K562 (cell line): ENCODE results near the gene MAD1L1. TPM values are rescaled to one million over a fixed set of nuclear protein-coding genes. Genes with fewer than 3 reads are reported as not detected.

Experiments used
- ATAC-seq: fragments of 200-7000 bp; cut with Tn5 transposase; 3 replicates; pipeline ENCODE4 v1.9.1; 2020; ENCODE audit warnings: moderate library complexity
- BruUV-seq: library from RNA; stranded (reverse); fragments of 400-500 nt; replicated peaks from 2 replicates; lab custom pipeline; 2021; lab: Mats Ljungman, UMichigan
- CTCF ChIA-PET: fragments of 300-600 bp; formaldehyde crosslinking; extraction: SDS; loops from one replicate; lab custom pipeline; 2021; ENCODE audit warnings: low intra/inter-chr PET ratio; lab: Yijun Ruan, JAX
- POLR2A ChIA-PET: fragments of 300-600, 350-650 bp; sonication (Branson Sonifier 250); formaldehyde crosslinking; extraction: SDS; loops from one replicate; lab custom pipeline; 2021; ENCODE audit warnings: antibody characterized with exemption, inconsistent platforms; lab: Yijun Ruan, JAX
- DNase-seq, 4 experiments: peaks; one replicate each; pipeline versions ENCODE4 v3.0.0 to v3.0.0-alpha.2; 2011 to 2018; ENCODE audit warnings: low spot score in 3 of 4, mixed read lengths in 3 of 4; ENCODE audit errors: extremely low read depth in 1 of 4
- FAIRE-seq: peaks from 2 replicates; lab custom pipeline; 2011; peaks lifted over from hg19 to GRCh38; lab: Jason Lieb, UNC
- H2AFZ ChIP-seq: 2 replicates; pipeline ENCODE4 v1.6.0; 2011; ENCODE audit warnings: low read depth, low read length, control low read depth, inconsistent platforms
- H3K27ac ChIP-seq: fragments of 200-600 bp; 3 replicates; pipeline ENCODE4 v1.8.0; 2011; ENCODE audit warnings: low read depth, mild to moderate bottlenecking, control low read depth, inconsistent platforms, low read length, moderate library complexity, mixed read lengths; ENCODE audit errors: extremely low read depth
- H3K27me3 ChIP-seq, 2 experiments: fragments of 300-600 bp in 1 of 2; 2 replicates in 1 of 2; 3 replicates in 1 of 2; pipeline versions ENCODE4 v1.6.0 to v1.8.0; 2011; ENCODE audit warnings: inconsistent platforms in 2 of 2, low read length in 2 of 2, mild to moderate bottlenecking in 1 of 2, mixed read lengths in 1 of 2, moderate library complexity in 1 of 2; ENCODE audit not compliant: control insufficient read depth in 2 of 2, insufficient read depth in 2 of 2
- H3K36me3 ChIP-seq: fragments of 300-600 bp; 3 replicates; pipeline ENCODE4 v1.8.0; 2011; ENCODE audit warnings: mild to moderate bottlenecking, low read length, inconsistent platforms; ENCODE audit not compliant: control insufficient read depth, insufficient read depth
- H3K4me1 ChIP-seq, 2 experiments: fragments of 200-600 bp in 1 of 2; replicated peaks in 1 of 2; 2 replicates in 1 of 2; 3 replicates in 1 of 2; pipeline versions ENCODE4 v1.5.1 to v1.8.0; 2011; ENCODE audit warnings: inconsistent platforms in 2 of 2, low read length in 2 of 2, mild to moderate bottlenecking in 1 of 2, mixed read lengths in 1 of 2, moderate library complexity in 1 of 2; ENCODE audit not compliant: control insufficient read depth in 2 of 2, insufficient read depth in 2 of 2
- H3K4me2 ChIP-seq: 2 replicates; pipeline ENCODE4 v1.6.1; 2011; ENCODE audit warnings: low read length, control low read depth, inconsistent platforms, mixed read lengths; ENCODE audit not compliant: insufficient read depth
- H3K4me3 ChIP-seq: fragments of 200-600 bp; sonication (generic), shearing (Covaris generic); 2 replicates; pipeline ENCODE4 v1.5.1; 2016; ENCODE audit warnings: control low read depth, inconsistent platforms
- H3K79me2 ChIP-seq: fragments of 200-600 bp; 3 replicates; pipeline ENCODE4 v1.8.0; 2011; ENCODE audit warnings: low read length, inconsistent platforms; ENCODE audit not compliant: control insufficient read depth, insufficient read depth
- H3K9ac ChIP-seq, 2 experiments: 2 replicates each; pipeline versions ENCODE4 v1.6.0 to v1.6.1; 2011; ENCODE audit warnings: low read depth in 2 of 2, low read length in 2 of 2, control low read depth in 1 of 2, inconsistent platforms in 1 of 2, mild to moderate bottlenecking in 1 of 2, mixed read lengths in 1 of 2; ENCODE audit not compliant: insufficient read depth in 1 of 2
- H3K9me1 ChIP-seq: one replicate; pipeline ENCODE4 v1.6.0; 2011; ENCODE audit warnings: inconsistent platforms, mild to moderate bottlenecking, low read length, moderate library complexity; ENCODE audit not compliant: control insufficient read depth, insufficient read depth
- H3K9me3 ChIP-seq: replicated peaks from 2 replicates; pipeline ENCODE4 v1.5.1; 2011; ENCODE audit warnings: low read depth, low read length, inconsistent platforms; ENCODE audit not compliant: control insufficient read depth, insufficient read depth
- H4K20me1 ChIP-seq: replicated peaks from 2 replicates; pipeline ENCODE4 v1.6.1; 2011; ENCODE audit warnings: low read length, inconsistent platforms, mixed read lengths; ENCODE audit not compliant: control insufficient read depth, insufficient read depth
- ESRRA ChIP-seq: fragments of 450-650 bp; IDR thresholded peaks from 2 replicates; pipeline ENCODE4 v1.6.1; 2014; ENCODE audit warnings: low read depth, mild to moderate bottlenecking, moderate library complexity, borderline replicate concordance
- GTF2A2 ChIP-seq: IDR thresholded peaks from 2 replicates; pipeline ENCODE4 v1.6.1; 2016; ENCODE audit warnings: mild to moderate bottlenecking, missing genetic modification characterization, missing compliant biosample characterization
- HDAC2 ChIP-seq: fragments of 450-650 bp; IDR thresholded peaks from 2 replicates; pipeline ENCODE4 v1.6.1; 2016; ENCODE audit warnings: mild to moderate bottlenecking
- KDM1A ChIP-seq, 2 experiments: fragments of 450-650 bp; IDR thresholded peaks; 2 replicates each; pipeline ENCODE4 v1.6.1; 2016; ENCODE audit warnings: mild to moderate bottlenecking in 2 of 2
- MCM7 ChIP-seq, 2 experiments: fragments of 450-650 bp; IDR thresholded peaks; 2 replicates each; pipeline ENCODE4 v1.6.1; 2016 to 2018
- MEF2D ChIP-seq: conservative IDR thresholded peaks from 2 replicates; pipeline ENCODE4 v1.6.1; 2016; ENCODE audit warnings: low read depth, missing genetic modification characterization, missing compliant biosample characterization
- NELFE ChIP-seq: IDR thresholded peaks from 2 replicates; pipeline ENCODE4 v1.6.1; 2011; ENCODE audit warnings: mild to moderate bottlenecking; ENCODE audit not compliant: insufficient read depth, insufficient read length
- NR0B1 ChIP-seq: fragments of 450-650 bp; IDR thresholded peaks from one replicate; pipeline ENCODE4 v1.6.1; 2018; ENCODE audit warnings: mild to moderate bottlenecking, moderate library complexity; ENCODE audit not compliant: partially characterized antibody
- PCBP2 ChIP-seq: fragments of 200-400 bp; formaldehyde crosslinking; IDR thresholded peaks from 2 replicates; pipeline ENCODE4 v1.6.1; 2018; ENCODE audit warnings: low read length, low read depth, mild to moderate bottlenecking, moderate library complexity; ENCODE audit not compliant: poor library complexity, severe bottlenecking
- PHF8 ChIP-seq: fragments of 200-600 bp; sonication (generic); IDR thresholded peaks from 2 replicates; pipeline ENCODE4 v1.6.1; 2012; ENCODE audit warnings: mixed run types, mild to moderate bottlenecking, inconsistent platforms, low read length, moderate library complexity, borderline replicate concordance
- RBM14 ChIP-seq: fragments of 200-400 bp; formaldehyde crosslinking; IDR thresholded peaks from 2 replicates; pipeline ENCODE4 v1.6.1; 2018; ENCODE audit warnings: low read depth, mild to moderate bottlenecking, low read length, moderate library complexity, borderline replicate concordance; ENCODE audit not compliant: insufficient read depth
- TAF15 ChIP-seq: fragments of 200-400 bp; formaldehyde crosslinking; IDR thresholded peaks from 2 replicates; pipeline ENCODE4 v1.6.1; 2017; ENCODE audit warnings: mild to moderate bottlenecking, low read depth, low read length, moderate library complexity
- TCF7L2 ChIP-seq: fragments of 150-350 bp; IDR thresholded peaks from 2 replicates; pipeline ENCODE4 v1.6.1; 2016; ENCODE audit warnings: low read depth, mild to moderate bottlenecking, low read length, moderate library complexity
- ZC3H11A ChIP-seq: IDR thresholded peaks from 2 replicates; pipeline ENCODE4 v1.6.1; 2012; ENCODE audit warnings: low read depth, low read length, improper control_type of control experiment
- ZNF175 ChIP-seq: fragments of 200-800 bp; sonication (Bioruptor generic); IDR thresholded peaks from 2 replicates; pipeline ENCODE4 v1.6.1; 2016; ENCODE audit warnings: low read depth, mild to moderate bottlenecking, missing genetic modification characterization, missing compliant biosample characterization
- ZNF57 ChIP-seq: fragments of 450-650 bp; formaldehyde crosslinking; IDR thresholded peaks from 2 replicates; pipeline ENCODE4 v1.4.0; 2020; ENCODE audit warnings: mild to moderate bottlenecking, moderate library complexity
- ZNF609 ChIP-seq: sonication (generic); formaldehyde crosslinking; IDR thresholded peaks from 2 replicates; pipeline ENCODE4 v1.8.1; 2023; ENCODE audit warnings: missing genetic modification reagents, mild to moderate bottlenecking, borderline replicate concordance
- ZNF766 ChIP-seq: fragments of 200-800 bp; sonication (Bioruptor generic); conservative IDR thresholded peaks from 2 replicates; pipeline ENCODE4 v1.6.1; 2016; ENCODE audit warnings: missing genetic modification characterization, missing compliant biosample characterization
- ZNF780A ChIP-seq: fragments of 250-450 bp; sonication (Bioruptor Pico); IDR thresholded peaks from 2 replicates; pipeline ENCODE4 v1.5.0; 2021; ENCODE audit warnings: mild to moderate bottlenecking
- WGBS: fragments of 100-300 bp; shearing (Covaris generic); methylation state at CpG from one replicate; pipeline ENCODE4 v1.1.6; 2016; ENCODE audit warnings: low coverage, mixed read lengths; ENCODE audit not compliant: insufficient coverage; ENCODE audit errors: missing lambda C conversion rate; 5-methylcytosine and 5-hydroxymethylcytosine counted together
- in situ Hi-C: fragments of 300-500 bp; cut with MboI; formaldehyde crosslinking; loops from 4 replicates; pipeline ENCODE4 v1.15.0; 2018; ENCODE audit warnings: inconsistent platforms, mixed read lengths
- intact Hi-C: fragments of 100-400 bp; cut with micrococcal nuclease; formaldehyde crosslinking; loops from 2 replicates; pipeline ENCODE4 v1.14.2; 2022
- polyA plus RNA-seq, 8 experiments: library from polyadenylated mRNA; depleted of rRNA in 4 of 8; stranded (reverse) in 5 of 8; unstranded in 3 of 8; fragments of >200 nt; fragmentation: Nextera tagmentation in 2 of 8; fragmentation: Illumina TruSeq in 1 of 8; extraction: Ambion mirVana in 2 of 8; extraction: Trizol in 1 of 8; gene quantifications; 2 replicates each; pipeline versions ENCODE4 v1.2.1 to v1.2.3, GENCODE V29; 2011 to 2014; ENCODE audit warnings: inconsistent platforms in 1 of 8, missing spikeins in 1 of 8
- total RNA-seq, 7 experiments: library from RNA; depleted of rRNA in 6 of 7; stranded (reverse); fragments of >200 nt in 6 of 7; fragmentation: Illumina TruSeq in 2 of 7; extraction: Trizol in 2 of 7; gene quantifications; 2 replicates each; pipeline versions ENCODE4 v1.2.1 to v1.2.3, GENCODE V29; 2011 to 2021; ENCODE audit warnings: low replicate concordance in 1 of 7

Gene MAD1L1
- total and polyA plus RNA-seq, 9 of the 15 experiments (the other 6 are each of a cell fraction or from before 2014, with no cell fraction given), result 1.7 to 89.7 (median 18.0) TPM

GRCh38 chr7:2131800-2132199 is 100.9 kb downstream of the MAD1L1 start:
- Histone ChIP-seq H3K4me1 (peaks cover 0 to 10% of the 10 kb centered on the region in 2 experiments; a peak in 1 of 5 replicates), H4K20me1 (peaks cover 5% of the 10 kb centered on the region; the same call in 1 of the 2 replicates), H3K9me1 (no peaks in the 10 kb centered on the region), H3K36me3 (peaks cover 20% of the 10 kb centered on the region; the same call in 2 of the 3 replicates), H3K9me3 (no peaks in the 10 kb centered on the region), H3K27me3 (no peaks in the 10 kb centered on the region), H3K4me2 (no peak overlapping the region), H2AFZ (no peak overlapping the region), H3K9ac (no peak overlapping the region), H3K4me3 (no peak overlapping the region), H3K79me2 (no peaks in the 10 kb centered on the region), H3K27ac (no peak overlapping the region)
- no peak for TF ChIP-seq TAF15
- TF ChIP-seq ZNF766, result no peak
- no peak for TF ChIP-seq MCM7 (IDR thresholded peaks at IDR 0.05)
- TF ChIP-seq ZNF57 (CRISPR knock-in tag), result no peak
- no peak for TF ChIP-seq GTF2A2 (tag)
- no peak for TF ChIP-seq ZNF780A (CRISPR knock-in tag)
- TF ChIP-seq ESRRA, result no peak
- TF ChIP-seq HDAC2, result no peak
- TF ChIP-seq ZNF609 (CRISPR knock-in tag), result no peak
- TF ChIP-seq ZC3H11A, result no peak
- TF ChIP-seq PCBP2, result no peak
- no peak for TF ChIP-seq KDM1A (IDR thresholded peaks at IDR 0.05)
- TF ChIP-seq RBM14, result no peak
- TF ChIP-seq NR0B1, result no peak
- no peak for TF ChIP-seq MEF2D (tag)
- TF ChIP-seq ZNF175 (CRISPR knock-in tag), result no peak
- no peak for TF ChIP-seq PHF8
- no peak for TF ChIP-seq TCF7L2
- no peak for TF ChIP-seq NELFE
- POLR2A ChIA-PET, result interaction anchor here (0.6 to 0.7 kb wide), 2 partner anchors 290 to 1982 kb away, joined by 3 read pairs; no protein-coding TSS in a partner anchor
- DNase-seq (no peak), FAIRE-seq (no peak), ATAC-seq (no peak)
- CTCF ChIA-PET, result no interaction called here
- no TSS peak for BruUV-seq
- intact Hi-C loops (no loop called here), in situ Hi-C loops (no loop called here)
- WGBS, result 83% methylated on average over 8 of the region's 10 CpGs
